Left kidney (tissue), 8 donors: ENCODE results near the gene HDHD5. TPM values are rescaled to one million over a fixed set of nuclear protein-coding genes. Genes with fewer than 3 reads are reported as not detected.

ENCODE experiments used
- DNase-seq: peaks from one replicate; pipeline ENCODE4 v3.0.0-alpha.2; 2013
- long read RNA-seq, 8 donors: transcript quantifications; one replicate each; lab custom pipeline, GENCODE V29; 2026
- polyA plus RNA-seq: library from polyadenylated mRNA; unstranded; fragments of 120-200 nt; gene quantifications from one replicate; pipeline ENCODE4 v1.2.1, GENCODE V29; 2013; ENCODE audit not compliant: insufficient read length

The HDHD5 gene
- 33.6 TPM for polyA plus RNA-seq
- long read RNA-seq, donor 1, transcript HDHD5-202 (8 exons, 1,799 nt): major isoform, 18 of 20 reads
- long read RNA-seq, donor 1, partial matches to known transcripts: 0 of 20 reads
- long read RNA-seq, donor 1, other reads (novel, unspliced or antisense): 0 of 20 reads
- long read RNA-seq, donor 2, transcript HDHD5-202 (8 exons, 1,799 nt): major isoform, 11 of 13 reads
- long read RNA-seq, donor 2, partial matches to known transcripts: 0 of 13 reads
- long read RNA-seq, donor 2, other reads (novel, unspliced or antisense): 0 of 13 reads
- long read RNA-seq, donor 3, transcript HDHD5-202 (8 exons, 1,799 nt): major isoform, 14 of 28 reads
- long read RNA-seq, donor 3, partial matches to known transcripts: 12 of 28 reads
- long read RNA-seq, donor 3, other reads (novel, unspliced or antisense): 0 of 28 reads
- long read RNA-seq, donor 4: 0 reads
- long read RNA-seq, donor 5, transcript HDHD5-202 (8 exons, 1,799 nt): major isoform, 13 of 15 reads
- long read RNA-seq, donor 5, partial matches to known transcripts: 0 of 15 reads
- long read RNA-seq, donor 5, other reads (novel, unspliced or antisense): 0 of 15 reads
- long read RNA-seq, donor 6, transcript HDHD5-202 (8 exons, 1,799 nt): major isoform, 10 of 11 reads
- long read RNA-seq, donor 6, partial matches to known transcripts: 0 of 11 reads
- long read RNA-seq, donor 6, other reads (novel, unspliced or antisense): 0 of 11 reads
- long read RNA-seq, donor 7, transcript HDHD5-202 (8 exons, 1,799 nt): major isoform, 18 of 21 reads
- long read RNA-seq, donor 7, partial matches to known transcripts: 0 of 21 reads
- long read RNA-seq, donor 7, other reads (novel, unspliced or antisense): 0 of 21 reads
- long read RNA-seq, donor 8, partial matches to known transcripts: 6 of 11 reads
- long read RNA-seq, donor 8, other reads (novel, unspliced or antisense): 0 of 11 reads

DNA sequence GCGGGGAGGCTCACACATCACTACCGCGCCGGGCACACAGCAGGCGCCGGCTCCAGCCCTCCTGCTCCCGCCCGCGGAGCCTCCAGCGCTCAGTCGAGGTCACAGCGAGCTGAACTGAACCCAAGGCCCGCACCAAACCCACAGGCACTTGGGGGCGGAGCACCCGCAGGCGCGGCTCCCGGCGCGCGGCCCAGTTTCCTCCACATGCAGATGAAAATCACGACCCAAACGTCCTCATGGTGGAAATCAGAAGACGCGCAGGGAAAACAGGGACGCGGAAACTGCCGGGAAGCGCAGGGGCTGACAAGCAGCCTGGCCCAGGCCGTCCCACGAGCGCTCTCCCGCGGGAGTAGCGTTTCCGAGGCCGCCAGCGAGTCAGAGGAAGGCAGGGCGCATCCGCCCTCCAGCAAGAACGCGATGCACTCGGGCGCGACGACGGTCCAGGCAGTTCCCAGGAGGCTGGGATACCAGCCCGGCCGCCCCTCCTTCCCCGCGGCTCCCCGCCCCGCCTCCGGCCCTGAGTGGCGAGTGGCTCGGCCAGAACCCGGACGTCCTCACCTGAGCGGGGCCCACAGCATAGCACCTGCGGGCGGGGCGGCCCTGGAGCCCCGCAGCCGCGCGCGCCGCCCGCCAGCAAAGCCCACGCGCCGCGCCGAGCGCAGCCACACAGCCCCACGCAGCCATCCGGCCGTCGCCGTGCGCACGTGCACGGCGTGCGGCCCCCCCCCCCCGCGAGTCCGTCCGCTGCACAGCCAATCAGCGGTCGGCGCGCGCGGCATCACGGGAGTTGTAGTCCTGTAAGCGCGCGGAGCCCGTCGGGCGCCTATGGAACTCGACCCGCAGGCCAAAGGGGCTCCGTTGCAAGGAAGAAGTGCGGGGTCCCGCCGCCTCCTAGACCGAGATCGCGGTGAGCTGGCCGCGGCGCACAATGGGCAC, at the start of gene HDHD5:
TSS of gene HDHD5 (minus strand) at position 710 of the 936 bp plus-strand sequence. CDS start at position 684, 26 bp downstream.
- peak; percentile 90 for DNase-seq

DNA sequence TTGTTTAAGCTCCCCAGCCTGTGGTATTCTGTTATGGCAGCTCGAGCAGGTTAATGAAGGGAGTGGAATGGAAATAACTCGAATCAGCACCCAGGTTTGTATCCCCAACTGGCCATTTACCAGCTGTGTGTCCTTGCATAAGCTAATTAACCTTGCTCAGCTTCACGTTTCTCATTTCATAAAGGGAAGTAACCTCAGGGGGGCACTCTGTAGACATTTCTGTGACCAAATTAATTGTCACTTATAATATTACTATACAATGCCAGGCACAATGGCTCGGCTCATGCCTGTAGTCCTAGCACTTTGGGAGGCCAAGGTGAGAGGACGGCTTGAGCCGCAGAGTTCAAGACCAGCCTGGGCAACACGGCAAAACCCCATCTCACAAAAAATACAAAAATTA, 46.4 kb upstream of the HDHD5 start:
- DNase-seq: no peak

DNA sequence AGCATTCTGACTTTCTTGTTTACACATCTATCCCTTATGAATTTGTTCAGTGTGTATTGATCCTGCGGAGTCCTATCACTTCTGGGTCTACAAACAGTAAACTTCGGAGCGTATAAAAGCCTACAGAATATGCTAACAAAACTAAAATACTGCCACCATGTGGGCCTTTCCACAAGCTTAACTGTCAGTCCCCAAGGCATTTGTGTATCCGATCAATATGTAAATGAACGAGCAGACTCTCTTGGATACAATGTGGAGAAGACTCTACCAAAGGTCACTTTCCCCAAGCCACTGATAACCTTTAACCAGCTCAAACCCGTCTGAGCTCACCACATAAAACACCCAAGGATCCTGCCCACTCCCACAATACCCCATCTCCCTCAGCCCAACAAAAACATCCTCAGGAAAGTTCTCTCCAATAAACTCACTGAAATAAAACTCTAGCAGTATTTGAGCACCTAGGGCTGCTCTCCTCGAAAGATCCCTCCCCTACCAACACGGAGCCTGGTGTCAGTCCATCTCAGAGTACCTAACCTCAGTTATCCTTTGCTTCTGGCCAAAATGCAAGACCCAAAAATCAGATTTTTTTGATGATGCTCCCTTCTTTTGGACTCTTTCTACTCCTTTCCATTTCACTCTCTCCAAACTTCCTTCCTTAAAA, 42.3 kb upstream of the HDHD5 start:
- no peak for DNase-seq

DNA sequence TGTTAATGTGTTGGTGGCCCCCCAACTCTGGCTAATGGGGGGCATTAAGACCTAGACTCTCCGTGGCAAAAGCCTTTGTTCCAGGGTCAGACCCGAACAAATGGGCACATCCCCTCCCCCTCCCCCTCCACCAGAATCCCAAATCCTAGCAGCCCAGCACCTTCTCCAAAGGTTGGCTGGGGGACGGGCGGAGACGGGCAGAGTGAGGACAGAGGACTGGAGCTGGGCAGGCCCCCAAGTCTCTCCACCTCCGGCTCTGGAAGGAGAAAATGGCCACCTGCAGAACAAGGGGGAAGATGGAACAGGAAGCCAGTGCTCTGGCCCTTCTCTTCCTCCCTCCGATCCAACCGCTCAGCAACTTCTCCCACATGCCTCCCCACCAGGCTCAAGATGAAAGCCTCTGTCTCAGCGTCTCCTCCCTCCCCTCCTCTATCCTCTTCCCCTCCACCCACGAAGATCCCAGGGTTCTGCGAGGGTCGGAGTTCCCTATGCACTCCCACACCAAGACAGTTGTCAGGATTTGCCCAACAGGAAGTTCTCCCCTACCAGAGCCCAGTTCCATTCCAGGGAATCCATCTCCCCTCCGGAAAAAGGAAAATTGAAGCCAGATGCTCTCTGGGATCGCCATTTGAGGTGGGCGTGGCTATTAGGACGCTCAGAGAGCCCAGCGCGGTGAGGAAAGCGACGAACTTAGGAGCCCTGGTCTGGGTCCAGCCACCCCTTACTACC, 40.1 kb upstream of the HDHD5 start:
- peak; percentile 73 for DNase-seq

DNA sequence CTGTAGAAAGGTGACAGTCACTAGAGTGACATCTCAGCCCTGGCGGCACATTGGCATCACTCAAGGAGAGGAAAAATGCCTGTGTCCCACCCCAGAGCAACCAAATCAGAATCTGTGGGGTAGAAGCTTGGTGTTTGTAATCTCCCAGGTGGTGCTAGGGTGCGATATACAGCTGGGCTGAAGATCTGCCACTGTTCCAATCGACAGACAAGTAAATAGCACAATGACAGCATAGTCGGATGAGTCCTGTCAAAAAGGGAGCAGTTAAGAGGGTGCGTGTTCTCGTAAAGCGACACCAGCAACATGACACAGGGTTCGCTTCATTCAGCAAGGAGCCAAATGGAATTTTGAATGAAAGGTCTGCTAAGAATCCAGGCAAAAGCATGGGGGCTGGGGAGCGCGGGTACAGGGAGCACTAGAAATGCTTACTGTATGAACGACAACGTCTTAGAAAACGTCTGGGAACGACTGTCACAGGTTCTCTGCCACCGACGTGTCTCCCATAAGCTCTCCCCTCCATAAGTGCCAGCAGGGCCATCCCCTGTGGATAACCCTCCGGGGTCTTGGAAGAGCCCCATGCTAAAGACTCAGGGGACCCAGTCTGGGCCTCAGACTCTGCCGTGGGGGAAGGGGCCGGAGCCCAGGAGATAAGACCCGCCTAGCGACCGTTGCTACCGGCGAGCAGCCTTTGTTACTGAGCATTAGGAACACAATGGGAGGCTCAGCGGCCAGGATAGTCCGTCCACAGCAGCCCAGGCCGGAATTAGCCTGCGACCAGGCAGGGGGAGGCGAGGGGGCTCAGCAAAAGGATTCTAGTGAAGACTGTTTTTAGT, 39.3 kb upstream of the HDHD5 start:
- peak; percentile 59 for DNase-seq

DNA sequence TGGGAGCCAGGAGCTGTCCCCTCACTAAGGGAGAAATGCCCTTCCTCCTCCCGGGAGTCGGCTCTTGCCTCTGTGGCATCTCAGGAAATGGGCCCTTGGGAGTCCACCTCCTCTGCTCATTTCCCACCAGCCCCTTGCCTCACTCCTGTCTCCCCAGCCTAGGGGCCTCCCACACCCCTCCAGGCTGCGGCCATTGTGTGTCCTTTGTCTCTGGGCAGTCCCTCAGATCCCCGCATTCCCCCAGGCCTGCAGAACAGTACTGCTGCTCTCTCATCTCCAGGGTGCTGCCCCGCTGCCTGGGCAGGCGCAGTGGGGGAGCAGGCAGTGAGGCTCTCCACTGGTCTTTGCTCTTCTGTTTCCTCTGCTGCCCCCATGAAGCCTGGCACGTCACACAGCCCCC, 35.1 kb upstream of the HDHD5 start:
- no peak for DNase-seq

DNA sequence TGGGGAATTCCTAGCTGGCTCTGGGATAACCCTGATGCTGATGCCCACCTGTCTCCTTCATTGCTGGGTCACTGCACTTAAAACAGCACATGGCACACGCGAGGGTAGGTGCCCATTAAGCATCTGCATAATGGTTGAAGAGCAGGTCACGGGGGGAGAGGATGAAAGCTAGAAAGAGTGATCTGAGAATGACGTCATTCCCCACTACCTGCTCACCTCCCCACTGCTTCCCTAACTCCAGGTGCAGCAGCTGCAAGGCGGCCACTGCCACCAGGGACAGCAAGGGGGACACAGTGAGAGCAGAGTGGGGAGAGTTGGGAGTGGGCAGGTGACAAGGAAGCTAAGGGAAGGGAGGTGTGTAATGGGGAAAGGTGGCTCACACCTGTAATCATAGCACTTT, 33.1 kb upstream of the HDHD5 start:
- DNase-seq: no peak

DNA sequence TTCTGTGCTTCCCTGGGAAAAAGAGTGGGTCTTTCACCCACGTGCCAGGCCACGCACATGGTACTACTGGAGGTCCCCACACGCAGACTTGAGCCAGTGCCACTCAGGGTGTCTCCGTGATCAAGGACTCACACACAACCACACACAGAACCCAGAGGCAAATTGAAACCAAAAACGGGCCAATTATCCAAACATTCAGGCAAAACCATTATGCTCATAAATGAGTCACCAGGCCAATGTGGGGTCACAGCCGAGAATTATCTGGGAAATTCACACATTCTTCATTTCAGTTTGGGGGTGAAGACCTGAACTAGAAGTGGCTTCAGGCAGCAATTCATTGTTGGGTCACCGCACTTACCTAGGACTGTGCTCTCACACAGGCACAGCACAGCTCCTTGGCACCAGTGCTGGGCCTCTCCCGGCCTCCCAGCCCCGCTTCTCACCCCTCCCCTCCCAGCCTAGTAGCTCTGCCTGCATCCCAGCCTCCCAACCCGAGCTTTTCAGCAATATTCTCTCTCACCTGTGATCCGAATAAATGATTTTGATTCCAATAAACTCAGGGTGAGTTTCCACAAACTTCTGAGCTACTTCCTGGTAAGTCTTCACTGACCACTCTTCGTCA, 32.2 kb upstream of the HDHD5 start:
- DNase-seq: no peak

DNA sequence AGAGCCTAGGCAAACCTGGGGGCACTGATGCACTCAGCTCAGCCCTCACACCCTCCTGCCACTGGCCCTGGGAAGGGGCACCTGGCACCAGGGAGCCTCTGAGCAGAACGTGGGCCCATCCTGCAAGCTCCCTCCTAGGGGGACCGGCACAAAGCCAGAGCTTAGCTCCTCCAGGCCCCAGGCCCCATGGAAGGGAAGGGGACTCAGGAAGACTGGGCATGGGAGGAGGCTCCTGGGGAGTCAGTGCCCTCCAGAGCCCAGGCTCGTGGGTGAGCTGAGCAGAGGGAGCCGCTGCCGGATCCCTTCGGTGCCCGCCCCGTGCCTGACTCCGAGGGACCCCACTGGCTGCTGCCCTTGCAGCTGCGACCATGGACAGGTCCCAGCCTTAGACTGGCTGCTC, 31.6 kb upstream of the HDHD5 start:
- DNase-seq: no peak

DNA sequence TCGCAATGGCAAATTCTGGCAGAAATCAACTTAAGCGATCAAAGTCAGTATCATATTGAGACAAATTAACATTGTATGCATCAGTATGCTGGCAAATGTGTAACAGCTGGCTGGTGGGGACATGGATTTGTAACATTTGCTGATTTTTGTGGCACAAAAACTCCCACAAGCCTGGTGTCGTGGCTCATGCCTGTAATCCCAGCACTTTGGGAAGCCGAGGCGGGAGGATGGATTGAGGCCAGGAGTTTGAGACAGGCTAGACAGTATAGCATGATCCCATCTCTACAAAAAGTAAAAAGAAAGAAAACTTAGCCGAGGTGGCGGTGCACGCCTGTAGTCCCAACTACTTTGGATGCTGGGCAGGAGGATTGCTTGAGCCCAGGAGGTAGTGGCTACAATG, 17.6 kb upstream of the HDHD5 start:
- DNase-seq: no peak

DNA sequence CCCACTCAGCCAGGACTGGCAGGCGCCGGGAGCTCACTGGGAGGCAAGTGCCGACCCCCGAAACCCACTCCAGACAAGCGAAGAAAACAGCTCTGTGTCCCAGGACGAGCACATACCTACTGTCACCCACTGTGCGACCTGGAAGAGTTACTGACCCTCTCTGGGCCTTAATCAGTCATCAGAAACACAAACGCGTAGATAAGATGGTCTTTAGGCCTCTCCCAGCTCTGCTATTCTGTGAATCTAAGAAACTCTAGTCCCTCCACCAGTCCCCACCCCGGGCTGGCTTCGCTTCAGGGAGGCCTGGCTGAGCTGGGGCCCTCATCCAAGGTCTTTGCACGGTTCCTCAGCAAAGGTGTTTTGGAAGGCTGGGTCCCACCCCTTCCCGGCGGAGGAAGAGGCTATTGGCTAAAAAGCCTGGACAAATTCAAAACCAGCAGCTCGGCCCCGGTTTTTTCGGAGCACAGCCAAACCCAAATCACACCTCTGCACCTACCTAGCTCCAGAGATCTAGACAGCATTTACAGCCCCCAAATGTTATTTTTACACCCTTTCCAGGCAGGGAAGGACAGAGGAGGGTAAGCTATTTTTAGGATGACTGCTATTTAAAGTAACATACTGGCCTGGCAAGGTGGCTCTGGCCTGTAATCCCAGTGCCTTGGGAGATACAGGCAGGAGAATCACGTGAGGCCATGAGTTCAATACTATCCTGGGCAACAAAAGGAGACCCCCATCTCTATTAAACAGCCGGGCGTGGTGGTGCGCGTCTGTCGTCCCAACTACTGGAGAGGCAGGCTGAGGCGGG, 13.2 kb upstream of the HDHD5 start:
- no peak for DNase-seq

DNA sequence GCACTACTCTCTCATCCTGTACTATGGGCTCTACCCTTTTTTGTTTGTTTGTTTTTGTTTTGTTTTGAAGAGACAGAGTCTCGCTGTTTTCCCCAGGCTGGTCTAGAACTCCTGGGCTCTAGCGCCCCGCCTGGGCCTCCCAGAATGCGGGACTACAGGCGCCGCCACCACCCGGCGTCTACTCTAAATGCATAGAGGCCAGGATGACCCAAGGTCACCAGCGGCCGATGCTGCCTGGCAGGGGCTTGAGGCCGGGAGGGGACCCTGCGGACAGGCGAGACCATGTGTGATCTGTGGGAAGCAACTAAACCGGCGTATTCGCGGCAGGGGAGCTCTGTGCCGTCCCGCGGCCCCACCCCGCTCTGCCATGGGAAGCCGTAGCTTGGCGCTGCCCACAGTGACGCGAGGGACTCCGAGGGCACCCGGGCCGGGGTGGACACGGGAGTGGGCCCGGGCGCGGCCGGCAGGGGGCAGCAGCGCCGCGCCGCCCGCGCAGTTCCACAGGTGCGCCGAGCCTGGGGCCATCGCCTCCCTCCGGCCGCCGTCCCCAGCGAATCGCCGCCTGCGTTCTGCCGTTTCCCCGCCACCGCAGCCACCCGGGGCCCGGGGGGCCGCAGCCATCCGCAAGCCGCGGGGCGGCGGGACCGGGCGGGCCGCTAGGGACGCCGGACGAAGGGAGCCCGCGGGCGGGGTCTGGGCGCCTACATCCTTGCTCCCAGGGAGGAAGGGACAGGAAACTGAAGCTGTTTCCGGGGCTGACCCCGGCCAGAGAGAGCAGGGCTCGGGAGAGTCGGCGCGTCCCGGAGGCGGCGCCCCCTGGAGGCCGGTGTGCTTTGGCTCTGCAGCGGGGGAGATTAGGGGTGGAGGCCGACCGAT, 12.3 kb upstream of the HDHD5 start:
- peak; percentile 84 for DNase-seq

DNA sequence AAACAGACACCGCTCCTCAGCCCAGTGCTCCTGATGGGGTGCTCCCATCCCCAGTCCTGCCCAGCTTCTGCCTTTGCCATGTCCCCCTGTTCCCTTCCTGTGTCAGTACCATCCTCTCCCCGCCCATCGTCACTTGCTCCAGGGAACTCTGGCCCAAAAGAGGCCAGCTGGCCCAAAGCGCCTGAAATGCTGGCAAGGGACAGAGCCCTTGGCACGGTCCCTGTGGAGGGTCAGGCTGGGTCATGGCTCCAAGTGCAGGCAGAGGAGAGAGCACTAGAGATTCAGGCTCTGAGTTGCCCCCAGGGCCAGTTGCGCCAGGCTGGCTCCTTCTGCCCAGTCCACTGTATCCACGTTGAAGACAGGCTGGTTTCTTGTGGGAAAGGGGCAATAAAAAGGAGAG, 8.4 kb upstream of the HDHD5 start:
- no peak for DNase-seq

DNA sequence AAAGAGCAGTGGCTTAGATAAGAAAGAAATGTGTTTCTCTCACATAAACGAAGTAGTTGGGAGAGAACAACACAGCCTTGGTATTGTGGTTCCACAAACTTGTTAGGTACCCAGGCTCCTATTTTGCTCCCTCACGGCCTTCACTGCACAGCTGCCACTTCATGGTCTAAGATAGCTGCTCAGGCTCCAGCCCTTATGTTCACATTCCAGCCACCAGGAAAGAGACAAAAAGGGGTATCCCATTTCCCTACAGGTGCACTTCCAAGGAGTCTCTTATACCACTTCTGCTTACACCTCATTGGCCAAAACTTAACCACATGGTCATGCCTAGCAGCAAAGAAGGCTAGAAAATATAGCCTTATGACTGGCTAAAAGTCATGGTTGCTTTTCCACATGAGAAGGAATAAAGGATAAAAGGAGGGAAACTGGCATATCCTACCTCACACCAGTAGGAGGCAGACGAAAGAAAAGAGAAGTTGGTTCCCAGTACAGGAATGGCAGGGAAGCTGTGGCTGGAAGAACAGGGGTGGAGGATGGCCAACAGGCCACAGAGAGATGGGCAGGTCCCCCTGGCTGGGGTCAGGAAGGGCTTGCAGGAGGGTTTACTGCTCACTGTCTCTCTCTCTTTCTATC, 5.4 kb upstream of the HDHD5 start:
- no peak for DNase-seq

DNA sequence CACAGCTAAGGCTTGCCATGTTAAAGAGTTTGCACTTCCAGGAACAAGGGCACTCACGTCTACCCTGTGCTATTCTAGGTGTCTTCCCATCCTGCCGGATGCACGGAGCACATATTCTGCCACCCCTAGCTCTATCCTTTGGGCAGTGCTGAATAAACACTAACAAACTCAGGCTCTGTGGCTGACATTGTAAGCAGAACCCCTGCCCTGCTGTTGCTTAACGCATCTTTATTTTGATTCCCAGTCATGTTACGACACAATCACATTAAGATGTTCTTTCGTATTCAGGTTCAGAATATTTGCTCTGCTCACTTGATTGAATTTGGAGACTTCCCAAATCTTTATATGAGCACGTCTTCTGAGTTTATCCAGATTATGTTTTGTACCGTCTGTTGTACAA, 3.7 kb upstream of the HDHD5 start:
- no peak for DNase-seq

DNA sequence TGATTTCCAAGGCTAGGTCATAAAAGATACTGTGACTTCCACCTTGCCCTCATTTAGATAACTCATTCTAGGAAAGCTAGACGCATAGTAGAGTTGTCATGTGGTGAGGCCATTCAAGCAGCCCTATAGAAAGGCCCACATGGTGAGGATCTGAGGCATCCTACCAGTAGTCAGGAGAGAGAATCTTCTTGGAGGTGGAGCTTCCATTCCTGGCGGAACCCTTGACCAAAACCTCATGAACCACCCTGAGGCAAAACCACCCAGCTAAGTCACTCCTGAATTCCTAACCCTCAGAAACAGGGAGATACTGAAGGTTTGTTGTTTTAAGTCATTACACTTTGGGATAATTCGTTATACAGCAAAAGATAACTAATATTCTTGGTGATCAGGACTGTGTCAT, 2.9 kb upstream of the HDHD5 start:
- no peak for DNase-seq

DNA sequence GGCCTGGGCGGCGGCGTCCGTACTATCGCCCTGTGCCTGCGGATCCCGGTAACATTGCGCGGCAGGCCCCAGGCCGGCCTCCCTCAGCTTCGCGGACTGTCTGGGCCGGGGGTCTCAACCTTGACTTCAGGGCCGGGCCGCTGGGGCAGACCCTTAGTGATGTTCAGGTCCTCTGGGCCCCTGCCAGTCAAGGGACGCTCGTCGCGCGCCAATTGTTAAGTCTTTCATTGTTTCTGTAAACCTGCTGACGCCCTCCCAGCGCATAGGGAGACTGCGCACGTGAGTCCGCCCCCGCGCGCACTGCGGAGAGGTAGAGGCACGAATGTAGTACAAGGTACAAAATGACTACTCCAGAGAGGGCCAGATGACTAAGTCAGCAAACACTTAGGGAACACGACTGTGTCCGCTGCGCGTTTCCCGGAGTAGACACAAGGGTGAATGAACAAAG, 451 bp upstream of the HDHD5 start:
- peak; percentile 52 for DNase-seq
